DMS114 treated with DMSO at 0.1 percent for 48 hours (cell line): ENCODE measurements around the gene OSMR.

ENCODE experiments used
- DNase-seq: peaks from one replicate; lab custom pipeline; 2025; ENCODE audit not compliant: unreplicated experiment; lab: John Stamatoyannopoulos, UW

Gene OSMR

GRCh38 chr5:38870595-38870994, 24.8 kb downstream of the OSMR start:
- DNase-seq, result no peak

GRCh38 chr5:38871058-38871605, 25.3 kb downstream of the OSMR start:
- DNase-seq, result no peak

GRCh38 chr5:38871790-38872551, 26.2 kb downstream of the OSMR start:
- DNase-seq, result no peak

GRCh38 chr5:38872826-38873225, 27.0 kb downstream of the OSMR start:
- DNase-seq, result no peak

GRCh38 chr5:38874948-38875456, 29.2 kb downstream of the OSMR start:
- DNase-seq, result no peak

GRCh38 chr5:38878391-38879077, 32.7 kb downstream of the OSMR start:
- DNase-seq, result no peak

- no peak for DNase-seq
Measured at GRCh38 chr5:38879078-38879460, 33.3 kb downstream of the OSMR start.

- DNase-seq, result no peak
Measured at GRCh38 chr5:38883842-38884241, 38.0 kb downstream of the OSMR start.

GRCh38 chr5:38885208-38885607, 39.4 kb downstream of the OSMR start:
- DNase-seq, result no peak

GRCh38 chr5:38888041-38888440, 42.2 kb downstream of the OSMR start:
- DNase-seq, result no peak

DNA sequence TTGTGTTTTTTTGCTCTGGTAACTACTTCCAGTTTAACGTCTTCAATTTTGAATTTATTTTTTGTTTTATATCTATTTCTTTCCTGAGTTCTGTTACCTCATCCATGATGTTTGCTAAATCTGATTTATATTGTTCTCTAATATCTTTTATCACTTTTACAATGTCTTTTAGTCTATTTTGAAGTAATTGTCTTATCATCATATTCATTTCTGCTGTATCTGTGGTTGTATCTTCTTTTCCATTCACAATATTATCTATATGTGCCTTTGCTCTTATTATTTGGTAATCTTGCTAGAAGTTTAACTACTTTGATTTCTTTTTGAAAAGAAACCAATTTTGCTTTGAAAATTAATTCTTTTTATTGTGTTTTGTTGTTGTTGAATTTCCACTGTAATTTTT, 43.6 kb downstream of the OSMR start:
- no peak for DNase-seq

- no peak for DNase-seq
Measured at GRCh38 chr5:38891563-38891962, 45.8 kb downstream of the OSMR start.

DNA sequence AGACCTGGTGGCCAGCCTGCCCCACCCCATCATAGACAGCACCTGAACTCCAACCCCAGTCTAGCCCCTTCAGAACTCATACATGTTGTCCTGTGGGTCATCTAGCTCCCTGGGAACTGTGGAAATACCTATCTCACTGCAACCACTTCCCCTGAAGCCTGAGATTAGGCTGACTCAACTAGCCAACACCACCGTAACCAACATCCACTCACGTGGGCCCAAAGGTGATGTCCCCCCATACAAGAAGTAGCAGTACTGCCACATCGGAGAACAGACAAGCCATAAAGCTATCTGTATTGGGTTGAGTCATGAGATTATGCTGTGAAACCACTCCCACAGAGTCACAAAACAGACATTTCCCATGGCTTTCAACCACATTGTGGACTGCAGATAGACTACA, 46.6 kb downstream of the OSMR start:
- DNase-seq, result no peak

DNA sequence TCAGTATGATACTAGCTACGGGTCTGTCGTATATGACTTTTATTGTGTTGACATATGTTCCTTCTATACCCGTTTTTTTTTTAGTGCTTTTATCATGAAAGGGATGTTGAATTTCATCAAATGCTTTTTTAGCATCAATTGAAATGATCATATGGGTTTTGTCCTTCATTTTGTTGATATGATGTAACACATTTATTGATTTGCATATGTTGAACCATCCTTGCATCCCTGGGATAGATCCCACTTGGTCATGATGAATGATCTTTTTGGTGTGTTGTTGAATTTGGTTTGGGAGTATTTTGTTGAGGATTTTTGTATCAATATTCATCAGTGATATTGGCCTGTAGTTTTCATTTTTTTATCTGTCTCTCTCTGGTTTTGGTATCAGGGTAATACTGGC, 50.9 kb downstream of the OSMR start:
- DNase-seq, result no peak

- no peak for DNase-seq
Measured at GRCh38 chr5:38899936-38900335, 54.1 kb downstream of the OSMR start.

- no peak for DNase-seq
Measured at GRCh38 chr5:38905516-38905915, 59.7 kb downstream of the OSMR start.

DNA sequence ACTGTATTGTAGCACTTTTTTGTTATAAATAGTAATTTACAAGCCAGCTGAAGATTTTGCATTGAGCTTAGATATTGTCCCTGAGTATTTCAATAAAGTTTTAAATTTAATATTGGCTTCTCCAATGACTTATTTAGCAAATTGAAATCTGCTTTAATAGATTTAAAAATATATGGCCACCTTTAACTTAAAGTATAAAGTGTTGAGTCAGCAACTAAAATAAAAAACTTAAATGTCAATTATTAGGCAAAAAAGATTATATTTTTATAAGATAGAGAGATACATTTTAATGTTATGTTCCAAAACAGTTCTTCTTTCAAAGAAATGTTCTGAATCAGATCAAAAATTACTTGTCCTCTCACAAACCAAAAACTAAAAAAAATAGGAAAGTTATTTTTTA, 60.7 kb downstream of the OSMR start:
- no peak for DNase-seq

GRCh38 chr5:38911933-38912332, 66.1 kb downstream of the OSMR start:
- no peak for DNase-seq

- DNase-seq, result no peak
Measured at GRCh38 chr5:38913714-38914113, 67.9 kb downstream of the OSMR start.

GRCh38 chr5:38916802-38917201, 71.0 kb downstream of the OSMR start:
- no peak for DNase-seq

DNA sequence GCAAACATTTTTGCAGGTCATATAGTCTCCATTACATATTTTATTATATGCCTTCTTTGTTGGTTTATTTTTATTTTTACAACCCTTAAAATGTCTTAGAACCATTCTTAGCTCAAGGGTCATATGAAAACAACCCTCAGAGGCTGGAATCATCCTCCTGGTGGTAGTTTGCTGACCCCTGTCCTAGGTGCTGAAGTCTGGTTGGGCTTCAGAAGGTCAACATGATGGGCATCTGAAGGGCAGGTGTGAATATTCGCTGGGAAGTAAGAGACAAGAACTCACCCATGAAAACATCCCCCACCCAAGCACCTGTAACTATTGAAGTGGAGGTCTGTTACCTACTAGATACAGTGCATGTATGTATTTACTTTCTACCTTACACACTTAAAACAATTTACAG, 75.4 kb downstream of the OSMR start:
- DNase-seq, result no peak

- DNase-seq, result peak; percentile 39
Measured at GRCh38 chr5:38922199-38922598, 76.4 kb downstream of the OSMR start.
